ENCODE measurements around the gene NFYC. TPM values are rescaled to one million over a fixed set of nuclear protein-coding genes. Genes with fewer than 3 reads are reported as not detected.
A peak's percentile ranks its signal among the peaks of the same experiment; 100 is the strongest.

The NFYC gene
- total and polyA plus RNA-seq, 3 donors from 2014 or later = 69.1 to 83.9 (median 70.0) TPM

- Histone ChIP-seq H3K4me3 (no peak overlapping the region), H3K27me3 (no peaks in the 10 kb centered on the region), H3K27ac (no peak overlapping the region), H3K36me3 (ENCODE audit: low read depth, missing control alignments) (no peaks in the 10 kb centered on the region), H3K4me1 (peaks cover 19% of the 10 kb centered on the region), H3K9me3 (no peaks in the 10 kb centered on the region)
- intact Hi-C loops (cut with DNase I; ENCODE audit: low total_unique reads) = no loop called here
- no peak for DNase-seq
- 64 to 65% methylated on average over 4 to 5 of the region's 5 CpGs for WGBS, 2 donors
- no peak for TF ChIP-seq POLR2A (IDR thresholded peaks at IDR 0.05)
- TF ChIP-seq CTCF (IDR thresholded peaks at IDR 0.05) = no peak
These were observed 119.4 kb downstream of the NFYC start for GRCh38 chr1:40810927-40811326.

GRCh38 chr1:40815420-40815819 lies 123.9 kb downstream of the NFYC start:
- DNase-seq = no peak
- intact Hi-C loops (cut with DNase I; ENCODE audit: low total_unique reads) = no loop called here
- H3K36me3 ChIP-seq (ENCODE audit: low read depth, missing control alignments) = no peaks in the 10 kb centered on the region
- no peak for TF ChIP-seq CTCF (IDR thresholded peaks at IDR 0.05)
- TF ChIP-seq POLR2A (IDR thresholded peaks at IDR 0.05) = no peak
- no peaks in the 10 kb centered on the region for H3K9me3 ChIP-seq
- no peak overlapping the region for H3K27ac ChIP-seq
- WGBS, 2 donors = 73 to 74% methylated on average over 9 of the region's 9 CpGs
- no peaks in the 10 kb centered on the region for H3K27me3 ChIP-seq
- H3K4me3 ChIP-seq = no peak overlapping the region
- peaks cover 5% of the 10 kb centered on the region for H3K4me1 ChIP-seq

- Histone ChIP-seq H3K9me3 (no peaks in the 10 kb centered on the region), H3K4me3 (peak overlapping the region; percentile 26 to 36), H3K4me1 (peaks cover 5% of the 10 kb centered on the region), H3K36me3 (ENCODE audit: low read depth, missing control alignments) (no peaks in the 10 kb centered on the region), H3K27me3 (no peaks in the 10 kb centered on the region), H3K27ac (no peak overlapping the region)
- WGBS, 2 donors = 58 to 59% methylated on average over 7 to 19 of the region's 19 CpGs
- DNase-seq = no peak
- intact Hi-C loops (cut with DNase I; ENCODE audit: low total_unique reads) = no loop called here
- TF ChIP-seq CTCF (IDR thresholded peaks at IDR 0.05) = no peak
- TF ChIP-seq POLR2A (IDR thresholded peaks at IDR 0.05) = no peak
These were observed 126.3 kb downstream of the NFYC start for GRCh38 chr1:40817791-40818263.

- Histone ChIP-seq H3K9me3 (no peaks in the 10 kb centered on the region), H3K27ac (no peak overlapping the region), H3K4me1 (peaks cover 5% of the 10 kb centered on the region), H3K36me3 (ENCODE audit: low read depth, missing control alignments) (no peaks in the 10 kb centered on the region), H3K4me3 (peak overlapping the region; percentile 26 to 36), H3K27me3 (no peaks in the 10 kb centered on the region)
- peak; percentile 64 for DNase-seq
- TF ChIP-seq CTCF (IDR thresholded peaks at IDR 0.05) (no peak), POLR2A (IDR thresholded peaks at IDR 0.05) (no peak)
- WGBS, 2 donors = 8 to 11% methylated on average over 32 to 48 of the region's 59 CpGs
- intact Hi-C loops (cut with DNase I; ENCODE audit: low total_unique reads) = no loop called here
These were observed 126.9 kb downstream of the NFYC start for GRCh38 chr1:40818264-40818961.

GRCh38 chr1:40819101-40819500 lies 127.6 kb downstream of the NFYC start:
- no peaks in the 10 kb centered on the region for H3K27me3 ChIP-seq
- H3K9me3 ChIP-seq = no peaks in the 10 kb centered on the region
- H3K27ac ChIP-seq = no peak overlapping the region
- 32 to 44% methylated on average over 9 to 26 of the region's 26 CpGs for WGBS, 2 donors
- H3K36me3 ChIP-seq (ENCODE audit: low read depth, missing control alignments) = no peaks in the 10 kb centered on the region
- intact Hi-C loops (cut with DNase I; ENCODE audit: low total_unique reads) = no loop called here
- TF ChIP-seq CTCF (IDR thresholded peaks at IDR 0.05) (no peak), POLR2A (IDR thresholded peaks at IDR 0.05) (no peak)
- H3K4me1 ChIP-seq = peaks cover 5% of the 10 kb centered on the region
- H3K4me3 ChIP-seq = no peak overlapping the region
- no peak for DNase-seq
